HG03520 (cell line): ENCODE data around the gene SPG21.

Source experiments
- ATAC-seq: cut with Tn5 transposase; IDR thresholded peaks from one replicate; pipeline ENCODE4 v1.9.1; 2021; ENCODE audit warnings: mild to moderate bottlenecking, moderate library complexity; ENCODE audit not compliant: unreplicated experiment

SPG21 gene

DNA sequence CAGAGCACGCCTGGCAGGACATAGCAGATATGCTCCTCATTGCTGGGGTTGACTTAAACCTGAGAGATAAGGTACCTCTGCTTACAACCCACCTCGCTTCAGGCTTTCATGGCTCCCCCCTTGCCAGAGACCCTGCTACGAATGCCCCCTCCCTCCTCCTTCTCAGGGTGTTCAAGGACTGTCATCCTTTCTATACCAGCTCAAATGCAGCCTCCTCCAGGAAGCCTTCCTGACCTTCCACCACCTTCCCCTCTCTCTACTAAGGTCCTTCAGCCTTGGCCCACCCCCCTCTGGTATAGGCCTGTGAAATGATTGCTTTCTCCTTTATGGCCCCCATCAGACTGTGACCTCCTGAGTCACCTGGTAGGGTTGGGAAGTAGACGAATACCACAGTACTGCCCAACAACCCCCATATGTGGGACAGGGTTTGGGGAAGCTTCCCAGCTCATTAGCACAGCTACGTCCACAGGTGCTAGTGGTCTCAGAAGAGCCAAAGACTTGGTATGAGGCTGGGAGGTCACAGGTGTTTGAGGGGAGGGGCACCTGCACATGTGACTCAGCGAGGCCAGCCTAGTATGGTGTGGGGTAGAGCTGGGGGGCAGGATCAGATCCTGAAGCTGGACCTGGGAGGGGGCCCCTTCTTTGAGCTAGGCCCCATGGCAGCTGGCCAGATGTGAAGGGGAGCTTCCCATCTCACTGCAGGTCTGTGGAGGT is 46.0 kb downstream of the SPG21 start:
- no peak for ATAC-seq

DNA sequence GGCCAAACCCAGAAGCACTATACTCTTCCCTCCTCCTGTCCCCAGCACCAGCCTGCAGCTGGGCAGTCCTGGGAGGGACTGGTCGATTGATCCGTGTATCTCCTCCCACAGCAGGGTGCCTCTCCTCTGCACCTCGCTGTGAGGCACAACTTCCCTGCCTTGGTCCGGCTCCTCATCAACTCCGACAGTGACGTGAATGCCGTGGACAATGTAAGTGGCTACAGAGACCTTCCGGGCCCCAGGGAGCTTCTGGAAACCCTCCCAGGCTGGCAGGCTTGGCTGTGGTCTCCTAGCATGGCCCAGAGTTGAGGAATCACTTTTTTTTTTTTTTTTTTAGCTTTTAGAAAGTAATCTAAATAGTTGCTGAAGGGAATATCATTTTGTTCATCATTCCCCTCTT is 47.4 kb downstream of the SPG21 start:
- no peak for ATAC-seq

GRCh38 chr15:64938192-64938591 is 51.5 kb downstream of the SPG21 start:
- no peak for ATAC-seq

GRCh38 chr15:64934023-64934422 is 55.7 kb downstream of the SPG21 start:
- no peak for ATAC-seq

- no peak for ATAC-seq
These were observed 58.3 kb downstream of the SPG21 start for GRCh38 chr15:64931381-64931780.

GRCh38 chr15:64930778-64931371 is 58.8 kb downstream of the SPG21 start:
- ATAC-seq: no peak

DNA sequence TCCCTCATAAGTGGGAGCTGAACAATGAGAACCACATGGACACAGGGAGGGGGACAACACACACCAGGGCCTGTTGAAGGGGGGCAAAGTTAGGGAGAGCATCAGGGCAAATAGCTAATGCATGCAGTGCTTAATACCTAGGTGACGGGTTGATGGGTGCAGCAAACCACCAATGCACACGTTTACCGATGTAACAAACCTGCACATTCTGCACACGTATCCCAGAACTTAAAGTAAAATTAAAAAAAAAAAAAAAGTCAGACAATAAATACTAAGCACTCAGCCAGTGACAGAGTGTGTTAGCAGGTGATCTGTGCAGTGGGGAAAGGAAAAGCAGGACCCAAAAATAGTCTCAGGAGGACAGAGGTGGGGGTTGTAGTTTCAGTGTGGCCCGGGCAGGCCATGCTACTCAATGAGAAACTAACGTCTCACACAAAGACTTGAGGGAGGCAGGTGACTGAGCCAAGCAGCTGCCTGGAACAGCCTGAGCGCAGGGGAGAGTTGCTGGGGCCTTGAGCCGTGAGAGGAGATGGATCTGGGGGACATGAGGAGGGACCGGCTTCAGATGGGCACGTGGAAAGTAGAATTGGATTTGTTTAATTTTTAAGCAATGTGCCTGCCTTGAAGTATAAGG is 59.6 kb downstream of the SPG21 start:
- ATAC-seq: no peak

DNA sequence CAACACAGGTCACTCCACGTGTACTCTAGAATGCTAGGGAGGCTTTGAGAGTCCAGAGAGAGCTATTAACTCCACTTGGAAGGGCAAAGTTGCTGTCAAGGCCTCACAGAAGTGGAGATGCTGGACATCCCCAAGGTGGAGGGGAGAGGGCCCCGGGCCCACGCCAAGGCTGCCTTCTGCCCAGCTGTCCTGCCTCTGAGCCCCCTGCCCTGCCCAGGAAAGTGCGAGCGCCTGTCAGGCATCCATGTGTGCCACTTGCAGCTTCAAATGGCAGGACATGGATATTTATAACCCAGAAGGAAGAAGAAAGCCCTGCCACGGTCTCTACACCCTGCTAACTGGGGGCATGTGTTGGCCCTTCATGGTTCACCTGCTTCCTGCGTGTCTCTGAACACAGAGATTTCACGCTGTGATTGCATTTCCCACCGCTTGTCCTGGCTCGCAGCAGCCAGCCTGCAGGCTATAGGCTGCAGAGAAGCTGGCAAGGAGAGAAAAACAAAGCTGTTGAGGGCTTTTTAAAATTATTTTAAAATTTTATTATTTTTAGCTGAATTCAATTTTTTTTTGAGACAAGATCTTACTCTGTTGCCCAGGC is 61.0 kb downstream of the SPG21 start:
- ATAC-seq: no peak

GRCh38 chr15:64926661-64927060 is 63.1 kb downstream of the SPG21 start:
- no peak for ATAC-seq

GRCh38 chr15:64925335-64926330 is 64.1 kb downstream of the SPG21 start:
- ATAC-seq: no peak

DNA sequence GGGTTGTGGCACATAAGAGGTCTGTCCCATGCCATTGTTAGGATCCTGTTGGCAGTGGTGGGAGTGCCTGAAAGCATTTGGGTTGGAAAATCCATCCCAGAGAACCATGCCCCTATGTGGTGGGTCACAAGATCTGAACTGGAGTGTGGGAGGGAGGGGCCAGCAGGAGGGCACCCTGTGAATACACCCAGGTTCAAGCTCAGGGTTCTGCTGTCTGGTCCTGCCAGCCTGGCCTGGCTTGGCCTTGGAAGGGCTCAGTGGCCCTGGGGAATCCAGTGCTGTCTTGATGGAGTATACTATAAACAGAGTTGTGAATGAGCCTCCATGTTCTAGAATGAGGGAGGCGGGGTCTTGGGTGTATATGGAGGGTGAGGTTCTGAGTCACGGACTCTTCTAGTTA is 66.2 kb downstream of the SPG21 start:
- no peak for ATAC-seq

DNA sequence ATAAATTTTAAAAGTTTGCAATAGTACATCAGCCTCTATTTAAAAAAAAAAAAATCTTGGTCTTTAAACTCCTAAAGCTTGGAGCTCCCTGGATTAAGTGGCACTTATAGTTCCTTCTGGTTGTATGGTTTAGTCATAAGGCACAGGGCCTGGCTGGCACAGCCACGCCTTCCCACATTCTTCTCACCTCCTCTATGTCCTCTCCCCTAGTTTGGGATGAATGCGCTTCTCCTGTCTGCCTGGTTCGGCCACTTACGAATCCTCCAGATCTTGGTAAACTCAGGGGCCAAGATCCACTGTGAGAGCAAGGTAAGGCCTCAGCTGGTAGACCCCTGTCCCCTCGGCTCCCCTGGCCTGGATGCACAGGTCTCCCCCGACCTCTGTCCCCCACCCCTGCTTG is 68.0 kb downstream of the SPG21 start:
- no peak for ATAC-seq

DNA sequence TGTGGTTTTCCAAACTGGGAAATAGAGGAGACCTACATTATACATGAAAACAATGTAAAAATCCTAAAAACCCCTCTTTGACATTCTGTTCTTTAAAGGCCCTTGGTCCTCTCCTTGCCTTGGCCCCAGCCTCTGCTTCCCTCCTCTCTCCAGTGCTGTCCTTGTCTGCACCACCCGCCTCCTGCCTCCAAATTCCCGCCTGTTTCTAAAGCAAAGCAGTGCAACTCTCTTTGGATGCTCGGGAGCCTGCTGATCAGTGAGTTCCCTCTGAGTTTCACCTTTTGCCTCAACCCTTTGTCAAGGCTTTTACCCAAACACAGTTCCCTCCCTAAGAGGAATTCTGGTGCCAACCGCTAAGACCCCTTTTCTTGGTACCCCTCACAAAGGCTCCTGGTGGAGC is 70.0 kb downstream of the SPG21 start:
- ATAC-seq: no peak

DNA sequence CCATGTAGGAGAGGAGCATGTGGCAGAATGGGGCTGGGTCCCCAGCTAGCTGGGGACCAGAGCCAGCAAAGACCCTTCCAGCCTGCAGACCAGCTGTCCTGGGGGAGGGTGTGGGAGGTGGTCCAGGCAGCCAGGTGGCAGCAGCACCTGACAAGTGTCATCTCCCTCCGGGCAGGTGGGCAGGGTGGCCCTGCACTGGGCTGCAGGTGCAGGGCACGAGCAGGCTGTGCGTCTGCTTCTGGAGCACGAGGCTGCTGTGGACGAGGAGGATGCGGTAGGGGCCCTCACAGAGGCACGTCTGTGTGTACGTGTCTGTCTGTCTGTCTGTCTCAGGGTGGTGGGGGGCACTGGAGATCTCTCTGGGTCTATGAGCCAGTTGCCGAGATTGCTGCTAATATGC is 72.5 kb downstream of the SPG21 start:
- no peak for ATAC-seq

DNA sequence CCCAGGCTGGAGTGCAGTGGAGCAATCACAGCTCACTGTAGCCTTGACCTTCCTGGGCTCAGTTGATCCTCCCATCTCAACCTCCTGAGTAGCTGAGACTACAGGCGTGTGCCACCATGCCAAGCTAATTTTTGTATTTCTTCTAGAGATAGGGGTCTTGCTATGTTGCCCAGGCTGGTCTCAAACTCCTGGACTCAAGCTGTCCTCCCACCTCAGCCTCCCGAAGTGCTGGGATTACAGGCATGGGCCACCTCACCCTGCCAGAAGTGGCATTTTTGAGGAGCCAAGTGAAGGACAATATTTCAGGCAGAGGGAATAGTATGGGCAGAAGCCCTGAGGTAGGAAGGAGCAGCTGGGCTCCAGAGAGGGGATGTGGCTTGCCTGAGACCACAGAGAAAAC is 73.3 kb downstream of the SPG21 start:
- no peak for ATAC-seq

DNA sequence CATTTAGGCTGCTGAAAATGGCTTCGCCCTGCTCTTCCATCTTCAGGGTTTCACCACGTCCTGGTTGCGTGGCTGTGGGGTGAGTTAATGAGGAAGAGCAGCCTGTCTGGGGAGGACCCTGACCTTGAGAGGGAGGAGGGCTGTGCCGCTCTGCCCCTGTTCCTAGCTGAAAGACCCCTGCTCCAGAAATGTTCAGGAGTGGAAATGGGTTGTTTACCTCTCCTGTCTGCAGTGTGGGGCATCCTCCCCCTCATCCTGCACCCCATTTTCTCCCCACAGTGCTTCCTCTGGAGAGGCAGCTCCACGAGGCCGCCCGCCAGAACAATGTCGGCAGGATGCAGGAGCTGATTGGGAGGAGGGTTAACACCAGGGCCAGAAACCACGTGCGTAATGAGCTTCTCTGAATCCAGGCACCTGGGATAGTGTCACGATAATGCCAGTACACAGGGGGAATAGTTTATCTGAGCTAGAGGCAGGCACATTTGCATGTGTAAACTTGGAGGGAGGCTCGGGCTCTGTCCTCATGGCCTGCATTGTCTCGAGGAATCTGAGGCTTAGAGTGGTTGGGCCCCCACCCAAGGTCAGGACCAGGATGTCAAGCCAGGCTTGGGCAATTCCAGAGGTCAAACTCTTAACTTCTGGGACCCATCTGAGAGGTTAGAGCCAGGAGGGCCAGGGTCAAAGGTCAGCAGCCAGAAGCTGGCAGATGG is 74.0 kb downstream of the SPG21 start:
- no peak for ATAC-seq
